Epidermal melanocyte (primary cell): Measurements from ENCODE around the gene NRAS.

Experiments
- DNase-seq: peaks from one replicate; pipeline ENCODE4 v3.0.0; 2011; ENCODE audit warnings: low spot score; ENCODE audit not compliant: insufficient read length

The NRAS gene

DNA sequence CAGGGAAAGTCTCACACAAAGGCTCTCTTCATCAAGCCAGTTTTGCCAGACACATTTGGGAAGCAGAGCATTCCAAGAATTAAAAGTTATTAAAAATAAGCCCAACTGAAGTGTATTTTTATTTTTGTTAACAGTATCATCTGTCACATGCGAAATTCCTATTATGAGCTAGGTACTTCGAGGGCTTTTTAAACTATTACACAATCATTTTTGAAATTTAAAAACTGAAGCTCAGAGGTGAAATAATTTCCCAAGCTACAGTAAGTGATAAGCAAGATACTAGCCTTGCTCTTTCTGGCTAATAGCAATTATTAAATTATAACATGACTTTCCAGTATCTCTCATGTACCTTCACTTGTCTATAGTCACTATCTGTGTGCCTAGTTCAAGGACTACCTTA, 12.0 kb upstream of the NRAS start:
- no peak for DNase-seq

DNA sequence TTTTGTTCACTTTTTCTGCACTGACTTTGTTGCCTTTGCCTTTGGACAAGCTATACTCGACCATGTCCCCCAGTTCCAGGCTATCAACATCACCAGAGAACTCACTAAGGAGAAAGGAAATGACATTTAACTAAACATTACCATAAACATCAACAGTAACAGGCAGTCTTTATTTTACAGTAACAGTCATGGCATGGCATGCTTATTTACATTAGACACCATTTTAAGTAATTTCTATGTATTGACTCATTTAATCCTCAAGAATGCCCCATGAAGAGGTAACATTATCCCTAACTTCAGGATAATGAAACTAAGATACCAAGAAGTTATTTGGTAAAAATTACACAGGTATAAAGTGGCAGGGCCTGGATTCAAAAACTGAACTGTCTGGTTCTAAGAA, 8.7 kb upstream of the NRAS start:
- DNase-seq: no peak

DNA sequence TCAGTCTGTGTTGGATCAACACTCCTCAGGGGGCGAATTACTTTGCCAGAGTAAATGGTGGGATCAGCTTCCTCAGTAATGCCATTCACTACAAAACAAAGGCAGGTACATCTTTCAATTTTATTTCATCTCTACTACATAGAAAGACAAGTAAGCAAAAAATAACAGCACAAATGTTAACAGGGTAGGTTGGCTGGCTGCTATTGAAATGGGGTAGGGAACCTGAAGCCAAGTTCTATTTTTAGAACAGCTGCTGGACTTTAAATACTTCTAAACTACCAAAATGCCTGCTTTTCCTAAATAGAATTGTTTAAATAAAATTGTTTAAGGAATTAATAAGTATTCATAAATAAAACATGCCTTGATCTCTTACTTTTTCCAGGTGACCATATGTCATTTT, 7.3 kb upstream of the NRAS start:
- DNase-seq: no peak

- no peak for DNase-seq
Measured at GRCh38 chr1:114723457-114723856, 6.9 kb upstream of the NRAS start.

DNA sequence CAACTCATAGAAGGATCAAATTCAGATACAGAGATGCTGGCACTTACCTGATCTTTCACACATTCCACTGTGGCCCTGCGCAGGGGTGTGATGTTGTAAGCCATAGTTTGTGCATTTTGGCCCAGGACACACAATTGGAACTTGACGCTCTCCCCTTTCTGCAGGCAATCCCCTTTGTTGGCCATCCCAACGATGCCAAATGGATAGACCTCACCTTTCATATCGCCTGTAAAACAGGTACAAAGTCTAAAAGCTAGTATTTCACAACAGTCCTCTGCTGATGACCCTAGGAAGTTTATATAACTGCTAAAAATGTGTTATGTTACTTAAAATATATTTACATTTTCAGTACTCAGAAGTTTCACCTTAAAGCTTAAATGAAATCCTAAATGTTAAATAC, 3.9 kb upstream of the NRAS start:
- no peak for DNase-seq

- DNase-seq: no peak
Measured at GRCh38 chr1:114719424-114719787, 2.8 kb upstream of the NRAS start.

DNA sequence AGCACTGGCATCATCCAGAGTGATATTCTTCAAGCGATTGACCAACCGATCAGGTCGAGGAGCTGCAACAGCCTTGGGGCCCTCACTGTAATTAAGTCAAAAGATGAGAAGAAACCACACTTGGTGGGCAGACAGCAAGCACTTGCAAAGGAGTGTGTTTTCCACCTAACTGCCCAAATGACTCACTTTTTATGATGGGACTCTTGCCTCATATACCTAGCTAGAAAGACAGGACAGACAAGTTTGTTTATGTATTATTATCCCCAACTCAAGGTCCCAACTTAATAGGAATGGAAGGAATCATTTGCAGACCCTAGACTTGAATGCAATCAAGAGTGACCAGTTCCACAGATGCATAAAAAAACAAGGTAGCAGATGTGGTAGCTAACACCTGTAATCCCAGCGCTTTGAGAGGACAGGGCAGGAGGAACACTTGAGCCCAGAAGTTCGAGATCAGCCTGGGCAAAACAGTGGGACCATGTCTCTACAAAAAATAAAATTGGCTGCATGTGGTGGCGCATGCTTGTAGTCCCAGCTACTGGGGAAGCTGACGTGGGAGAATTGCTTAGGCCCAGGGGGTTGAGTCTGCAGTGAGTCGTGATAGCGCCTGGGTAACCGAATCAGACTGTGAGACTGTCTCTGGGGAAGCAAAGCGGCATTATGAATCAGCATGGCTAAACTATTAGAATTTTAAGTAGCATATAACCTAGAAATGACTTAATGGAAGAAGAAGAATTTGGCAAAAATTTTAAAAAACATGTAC, 2.3 kb upstream of the NRAS start:
- no peak for DNase-seq

- DNase-seq: no peak
Measured at GRCh38 chr1:114715952-114716303, 643 bp downstream of the NRAS start.

DNA sequence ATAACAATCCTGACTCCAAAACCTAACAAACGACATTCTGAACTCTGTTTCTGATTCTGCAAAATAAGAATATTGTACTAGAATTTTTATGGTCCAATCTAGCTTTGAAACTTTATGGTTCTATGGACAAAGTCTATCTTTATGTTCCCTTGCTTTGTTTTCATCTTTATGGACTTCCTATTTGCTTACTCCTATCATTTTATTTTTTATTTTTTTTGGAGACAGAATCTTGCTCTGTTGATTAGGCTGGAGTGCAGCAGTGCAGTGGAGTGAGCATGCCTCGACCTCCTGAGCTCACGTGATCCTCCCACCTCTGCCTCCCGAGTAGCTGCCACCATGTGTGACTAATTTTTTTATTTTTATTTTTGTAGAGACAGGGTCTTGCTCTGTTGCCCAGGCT, 3.6 kb downstream of the NRAS start:
- no peak for DNase-seq

- DNase-seq: no peak
Measured at GRCh38 chr1:114710360-114710759, 6.2 kb downstream of the NRAS start.

GRCh38 chr1:114707604-114708003, 9.0 kb downstream of the NRAS start:
- no peak for DNase-seq

DNA sequence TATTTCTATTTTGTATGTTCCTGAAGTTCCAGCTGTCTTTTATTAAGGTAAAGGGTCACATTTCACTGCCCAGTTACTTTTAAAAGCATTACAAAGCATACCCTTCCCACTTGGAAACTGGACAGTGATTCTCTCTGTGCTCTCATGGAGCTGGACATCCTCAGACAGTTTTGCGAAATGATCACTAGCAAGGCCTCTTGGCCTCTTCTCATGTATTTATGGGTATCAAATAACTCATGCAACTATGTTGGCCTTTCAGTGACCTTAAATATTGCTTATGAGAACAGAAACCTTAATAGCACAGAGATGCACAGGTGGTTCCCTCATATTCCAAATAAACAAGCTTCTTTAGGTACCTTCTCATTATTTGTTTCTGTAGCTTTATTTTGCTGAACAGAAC, 13.3 kb downstream of the NRAS start:
- DNase-seq: no peak

DNA sequence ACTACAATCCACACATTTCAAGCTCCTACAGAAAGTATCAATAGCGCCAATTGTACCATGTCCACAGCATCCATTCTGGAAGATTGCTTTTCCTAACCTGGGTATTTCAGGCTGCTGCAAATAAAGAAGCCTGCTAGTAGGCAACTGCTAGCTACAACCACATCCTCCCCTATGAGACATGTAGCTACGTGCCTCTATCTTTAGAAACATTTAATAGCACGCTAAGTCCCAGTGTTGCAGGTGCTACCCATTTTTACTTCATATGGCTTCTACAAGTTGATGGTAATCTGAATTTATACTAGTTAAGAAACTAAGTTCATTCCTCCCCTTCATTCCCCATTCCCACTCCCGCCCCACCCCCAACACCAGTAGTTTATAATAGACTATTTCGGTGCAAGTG, 13.8 kb downstream of the NRAS start:
- DNase-seq: no peak

GRCh38 chr1:114701931-114702330, 14.6 kb downstream of the NRAS start:
- no peak for DNase-seq

DNA sequence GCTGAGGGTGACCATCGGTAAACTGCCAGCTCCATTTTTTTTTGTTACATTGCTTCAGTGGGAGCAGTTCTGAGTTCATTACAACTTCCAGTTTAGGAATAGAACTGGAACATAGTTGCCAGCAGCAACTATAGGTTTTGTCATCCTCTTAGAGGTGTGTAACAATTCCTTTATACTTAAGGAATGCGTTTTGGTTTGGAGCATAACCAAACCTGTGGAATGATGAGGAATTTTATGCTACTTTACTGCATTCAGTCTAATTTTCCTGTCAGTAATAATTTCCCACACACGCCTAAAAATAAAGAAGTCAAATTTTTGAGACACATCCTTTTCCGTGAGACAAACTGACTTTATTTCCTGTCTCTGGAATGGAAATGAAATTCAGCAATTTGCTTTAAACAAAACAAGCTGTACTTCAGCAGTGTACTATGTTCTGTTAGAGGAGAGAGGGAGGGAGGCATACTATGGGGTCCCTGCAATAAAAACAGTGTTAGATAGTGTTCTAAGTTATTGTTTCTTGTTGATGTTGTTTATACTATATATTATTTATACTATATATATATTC, 16.5 kb downstream of the NRAS start:
- DNase-seq: no peak

DNA sequence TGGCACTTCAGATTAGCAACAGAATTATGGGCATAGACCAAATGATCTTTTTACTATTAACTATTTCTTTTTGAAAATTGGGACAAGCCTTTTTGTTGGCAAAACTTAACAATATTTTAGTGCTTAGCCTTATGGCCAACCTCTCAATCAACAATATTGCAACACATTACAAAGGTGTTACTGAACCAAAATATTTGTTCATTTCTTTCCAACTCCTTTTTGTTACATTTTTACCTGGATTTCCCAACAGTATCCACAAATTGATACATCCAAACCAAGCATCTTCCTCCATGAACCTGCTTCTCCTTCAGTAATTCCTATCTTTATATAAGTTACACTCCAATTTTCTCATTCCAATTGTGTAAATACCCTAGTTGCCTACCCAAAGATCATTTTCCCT, 19.8 kb downstream of the NRAS start:
- no peak for DNase-seq

DNA sequence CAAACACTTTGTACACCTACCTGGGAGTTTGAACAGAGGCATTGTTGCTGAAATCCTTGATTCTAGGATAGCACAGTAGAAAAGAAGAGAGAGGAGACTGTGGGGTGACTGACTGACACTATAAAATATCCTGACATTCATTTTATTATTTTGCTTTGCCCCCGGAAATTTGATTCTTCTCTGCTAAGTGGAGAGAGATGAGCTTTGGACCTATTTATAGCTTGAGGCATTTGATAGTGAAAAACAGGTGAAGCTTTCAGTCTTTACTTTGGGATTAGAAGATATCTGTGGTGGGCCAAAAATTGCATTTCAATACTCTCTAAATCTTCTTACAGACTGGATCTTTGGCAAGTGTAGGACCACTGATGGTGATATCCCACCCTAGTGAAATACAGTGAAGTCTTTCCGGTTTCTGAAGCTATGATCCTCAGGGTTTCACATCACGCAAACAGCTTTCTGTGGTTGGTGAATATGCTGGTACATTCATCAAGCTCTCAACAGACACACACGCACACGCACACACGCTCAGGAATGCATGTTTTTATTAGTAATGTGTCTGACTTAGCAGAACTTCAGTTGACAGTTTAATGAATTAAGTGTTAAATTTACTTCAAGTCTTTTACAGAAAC, 21.0 kb downstream of the NRAS start, which contains the start of gene AMPD1:
AMPD1 (minus strand) TSS at position 117 of the 629 bp plus-strand sequence; CDS start at position 42, 75 bp downstream.
- DNase-seq: no peak

DNA sequence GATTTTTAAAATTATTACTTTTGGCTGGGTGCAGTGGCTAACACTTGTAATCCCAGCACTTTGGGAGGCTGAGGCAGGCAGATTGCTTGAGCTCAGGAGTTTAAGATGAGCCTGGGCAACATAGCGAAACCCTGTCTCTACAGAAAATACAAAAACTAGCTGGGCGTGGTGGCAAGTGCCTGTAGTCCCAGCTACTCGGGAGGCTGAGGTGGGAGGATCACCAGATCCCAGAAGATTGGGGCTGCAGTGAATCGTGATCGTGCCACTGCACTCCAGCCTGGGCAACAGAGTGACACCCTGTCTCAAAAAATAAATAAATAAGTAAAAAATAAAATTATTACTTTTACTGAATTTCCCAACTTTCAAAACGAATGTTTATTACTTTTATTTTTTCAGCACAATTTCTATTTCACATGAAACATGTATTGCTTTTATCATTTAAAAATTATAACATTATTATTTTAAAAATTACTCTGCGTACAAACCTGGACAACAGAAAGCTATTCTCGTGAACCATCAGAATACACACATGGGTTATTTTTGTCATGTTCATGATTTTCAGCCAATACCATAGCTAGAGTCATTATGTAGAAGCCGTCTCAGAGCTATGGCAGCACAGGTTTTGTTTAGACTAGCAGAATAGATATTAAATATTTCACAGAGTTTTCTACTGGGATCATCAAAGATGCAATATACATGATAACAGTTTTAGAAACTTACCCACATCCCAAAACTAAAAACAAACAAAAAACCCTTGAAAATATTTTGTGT, 21.8 kb downstream of the NRAS start:
- no peak for DNase-seq

- no peak for DNase-seq
Measured at GRCh38 chr1:114692947-114693346, 23.6 kb downstream of the NRAS start.

DNA sequence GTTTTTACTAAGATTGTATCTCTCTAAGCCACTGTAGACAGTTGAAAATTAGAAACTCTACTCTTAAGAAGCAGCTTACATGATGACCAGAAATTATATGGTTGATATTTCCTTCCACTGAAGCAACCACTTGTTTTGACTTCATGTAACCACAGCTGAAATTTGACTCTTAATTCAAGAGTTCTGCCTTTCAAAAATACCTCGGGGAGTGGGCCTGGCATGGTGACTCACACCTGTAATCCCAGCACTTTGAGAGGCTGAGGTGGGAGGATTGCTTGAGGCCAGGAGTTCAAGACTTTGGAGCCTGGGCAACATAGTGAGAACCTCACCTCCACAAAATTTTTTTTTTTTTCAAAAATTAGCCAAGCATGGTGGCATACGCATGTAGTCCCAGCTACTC, 25.5 kb downstream of the NRAS start:
- DNase-seq: no peak

GRCh38 chr1:114690148-114690547, 26.4 kb downstream of the NRAS start:
- no peak for DNase-seq

DNA sequence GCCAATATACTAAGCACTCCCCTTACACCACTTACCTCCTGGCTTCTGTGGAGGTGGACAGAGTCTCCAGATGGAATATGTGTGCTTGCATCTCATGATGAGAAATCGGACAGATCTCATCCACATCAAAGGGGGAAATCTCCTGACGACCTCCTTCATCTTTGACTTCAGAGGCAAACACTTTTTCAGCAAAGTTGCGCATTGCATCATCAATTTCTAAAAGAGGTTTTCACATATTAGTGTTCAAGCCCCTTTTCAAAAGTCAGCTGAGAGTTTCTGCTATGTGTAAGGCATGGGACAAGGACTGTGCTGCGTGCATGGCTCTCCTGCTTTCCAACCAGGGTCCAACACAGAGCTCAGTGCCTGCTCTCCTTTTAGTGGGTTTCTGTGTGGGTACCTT, 28.0 kb downstream of the NRAS start:
- DNase-seq: no peak
